ENCODE measurements around the gene KIAA0513.

KIAA0513 gene

DNA sequence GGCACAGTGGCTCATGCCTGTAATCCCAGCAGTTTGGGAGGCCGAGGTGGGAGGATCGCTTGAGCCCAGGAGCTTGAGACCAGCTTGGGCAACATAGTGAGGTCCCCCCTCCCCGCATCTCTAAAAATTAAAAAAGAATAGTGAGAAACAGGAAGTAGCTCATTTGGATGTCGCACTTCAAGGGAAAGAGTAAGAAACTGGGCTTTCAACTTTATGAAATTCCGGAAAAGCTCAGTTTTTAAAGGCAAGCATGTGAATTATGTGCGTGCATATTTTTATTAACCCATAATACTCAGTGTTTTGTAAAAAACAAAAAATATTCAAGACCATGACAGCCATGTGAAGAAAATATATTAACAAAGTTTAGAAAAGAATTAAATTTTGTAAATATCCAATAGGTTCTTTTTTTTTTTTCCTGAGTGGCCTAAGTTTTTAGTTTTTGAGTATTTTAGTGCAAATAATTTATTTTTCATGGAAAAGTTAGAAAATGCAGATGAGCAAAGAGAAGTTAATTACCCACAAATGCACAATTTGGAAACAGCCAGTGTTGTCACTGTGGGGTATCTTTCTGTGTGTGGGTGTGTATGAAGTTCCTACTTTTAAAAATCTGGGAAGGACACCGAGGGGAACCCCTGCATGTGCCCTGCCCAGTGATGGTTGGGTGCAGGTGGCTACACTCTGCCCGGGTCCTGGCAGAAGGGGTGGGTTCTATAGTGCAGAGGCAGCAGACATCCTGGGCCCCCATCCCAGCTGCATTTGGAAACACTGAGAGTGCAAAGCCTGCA is 44.7 kb downstream of the KIAA0513 start:
- DNase-seq (ENCODE audit: low spot score), result no peak

GRCh38 chr16:85072947-85073346 is 45.4 kb downstream of the KIAA0513 start:
- peak; percentile 94 for DNase-seq (ENCODE audit: low spot score)

GRCh38 chr16:85074225-85074914 is 46.8 kb downstream of the KIAA0513 start:
- no peak for DNase-seq (ENCODE audit: low spot score)

- DNase-seq (ENCODE audit: low spot score), result no peak
Observed at GRCh38 chr16:85075236-85075924, 47.8 kb downstream of the KIAA0513 start.

DNA sequence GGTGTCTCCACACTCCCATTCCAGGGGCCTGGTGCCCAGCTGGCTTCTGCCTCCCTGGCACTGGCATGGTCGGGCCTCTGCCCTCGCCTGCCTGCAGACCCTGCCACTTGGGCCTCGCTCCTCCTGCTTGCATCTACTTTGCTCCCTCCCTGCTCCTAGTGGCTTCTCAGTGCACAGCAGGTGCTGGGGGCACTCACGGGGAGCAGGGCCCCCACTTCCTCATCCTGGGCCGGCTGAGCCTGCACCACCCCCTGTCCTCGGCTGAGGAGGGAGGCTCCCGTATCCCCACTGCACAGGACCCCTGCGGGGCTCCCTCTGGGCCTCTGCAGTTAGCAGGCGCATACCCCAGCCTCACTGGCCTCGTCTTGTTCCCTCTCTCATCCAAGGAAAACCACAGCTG is 49.4 kb downstream of the KIAA0513 start:
- DNase-seq (ENCODE audit: low spot score), result no peak

DNA sequence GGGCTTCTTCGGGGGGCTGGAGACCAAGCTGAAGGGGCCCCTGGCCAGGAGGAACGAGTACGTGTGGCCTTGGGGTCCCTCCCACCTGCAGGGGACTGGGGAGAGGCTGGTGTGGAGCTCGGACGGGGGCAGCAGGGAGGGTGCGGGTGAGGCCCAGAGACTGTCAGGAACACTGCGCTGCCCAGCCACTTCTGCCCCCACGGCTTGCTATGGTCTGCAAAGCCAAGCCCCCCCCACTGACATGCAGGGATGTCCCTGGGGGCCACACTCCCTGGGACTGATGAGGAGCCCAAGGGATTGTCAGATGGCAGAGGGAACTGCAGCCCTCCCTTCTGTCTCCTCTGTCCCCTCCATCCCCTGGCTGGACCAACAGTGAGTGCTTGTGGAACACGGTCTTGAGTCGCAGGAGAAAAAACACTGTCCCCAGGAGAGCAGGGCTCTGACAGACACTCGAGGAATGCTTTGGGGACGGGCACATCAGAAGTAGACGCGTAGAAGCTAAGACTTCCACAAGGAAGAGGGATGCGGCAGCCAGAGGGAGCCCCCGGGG is 50.1 kb downstream of the KIAA0513 start:
- DNase-seq (ENCODE audit: low spot score), result no peak

DNA sequence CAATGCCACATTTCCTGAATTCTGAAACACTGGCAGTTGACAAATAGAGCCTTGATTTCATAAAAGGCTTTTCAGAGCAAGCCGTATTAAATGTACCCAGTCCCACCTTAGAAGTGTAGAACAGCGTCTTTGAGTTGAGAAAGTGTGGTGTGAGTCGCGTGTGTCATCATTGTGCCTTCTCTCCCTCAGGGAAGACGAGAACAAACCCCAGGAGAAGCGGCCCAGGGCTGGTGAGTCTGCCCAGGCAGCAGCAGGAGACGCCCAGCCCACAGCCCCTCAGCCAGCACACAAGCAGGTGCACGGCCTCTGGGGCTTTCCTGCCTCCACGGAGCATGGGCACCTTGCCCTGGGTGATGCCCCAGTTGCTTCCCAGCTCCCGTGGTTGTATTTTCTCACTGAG is 50.6 kb downstream of the KIAA0513 start:
- DNase-seq (ENCODE audit: low spot score), result no peak

DNA sequence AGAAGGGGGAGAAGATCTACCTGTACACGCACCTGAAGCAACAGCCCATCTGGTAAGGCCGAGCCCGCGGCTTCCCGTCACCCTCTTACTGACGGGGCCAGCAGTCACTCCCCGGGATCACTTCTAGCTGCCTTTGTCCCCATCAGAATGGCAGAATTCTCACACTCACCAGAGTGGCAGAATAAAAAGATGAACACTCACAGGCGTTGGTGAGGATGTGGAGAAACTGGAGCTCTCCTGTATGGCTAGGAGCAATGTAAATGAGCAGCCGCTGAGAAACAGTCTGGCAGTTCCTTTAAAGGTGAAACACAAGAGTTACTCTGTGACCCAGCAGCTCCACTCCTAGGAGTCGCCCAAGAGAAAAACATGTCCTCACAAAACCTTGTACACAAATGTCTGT is 51.4 kb downstream of the KIAA0513 start:
- DNase-seq (ENCODE audit: low spot score), result no peak

- DNase-seq (ENCODE audit: low spot score), result no peak
Observed at GRCh38 chr16:85079785-85080570, 52.4 kb downstream of the KIAA0513 start.

DNA sequence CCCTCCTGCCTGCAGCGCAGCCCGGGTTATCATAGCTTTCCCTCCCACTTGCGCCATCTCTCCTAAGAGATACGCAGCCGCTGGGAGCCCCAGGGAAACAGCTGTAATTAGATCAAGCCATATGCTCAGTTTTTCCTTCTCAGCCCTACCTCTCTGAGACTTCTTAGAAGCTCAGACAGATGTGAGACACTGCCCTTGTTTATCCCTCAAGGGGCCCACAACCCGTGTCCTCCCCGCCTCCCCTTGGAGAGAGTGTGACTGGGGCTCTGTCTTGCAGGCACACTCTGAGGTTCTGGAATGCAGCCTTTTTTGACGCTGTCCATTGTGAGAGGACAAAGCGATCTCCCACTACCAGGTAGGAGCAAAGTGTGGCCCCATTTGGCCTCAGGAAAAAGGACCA is 53.4 kb downstream of the KIAA0513 start:
- no peak for DNase-seq (ENCODE audit: low spot score)

GRCh38 chr16:85081765-85082164 is 54.2 kb downstream of the KIAA0513 start:
- no peak for DNase-seq (ENCODE audit: low spot score)

DNA sequence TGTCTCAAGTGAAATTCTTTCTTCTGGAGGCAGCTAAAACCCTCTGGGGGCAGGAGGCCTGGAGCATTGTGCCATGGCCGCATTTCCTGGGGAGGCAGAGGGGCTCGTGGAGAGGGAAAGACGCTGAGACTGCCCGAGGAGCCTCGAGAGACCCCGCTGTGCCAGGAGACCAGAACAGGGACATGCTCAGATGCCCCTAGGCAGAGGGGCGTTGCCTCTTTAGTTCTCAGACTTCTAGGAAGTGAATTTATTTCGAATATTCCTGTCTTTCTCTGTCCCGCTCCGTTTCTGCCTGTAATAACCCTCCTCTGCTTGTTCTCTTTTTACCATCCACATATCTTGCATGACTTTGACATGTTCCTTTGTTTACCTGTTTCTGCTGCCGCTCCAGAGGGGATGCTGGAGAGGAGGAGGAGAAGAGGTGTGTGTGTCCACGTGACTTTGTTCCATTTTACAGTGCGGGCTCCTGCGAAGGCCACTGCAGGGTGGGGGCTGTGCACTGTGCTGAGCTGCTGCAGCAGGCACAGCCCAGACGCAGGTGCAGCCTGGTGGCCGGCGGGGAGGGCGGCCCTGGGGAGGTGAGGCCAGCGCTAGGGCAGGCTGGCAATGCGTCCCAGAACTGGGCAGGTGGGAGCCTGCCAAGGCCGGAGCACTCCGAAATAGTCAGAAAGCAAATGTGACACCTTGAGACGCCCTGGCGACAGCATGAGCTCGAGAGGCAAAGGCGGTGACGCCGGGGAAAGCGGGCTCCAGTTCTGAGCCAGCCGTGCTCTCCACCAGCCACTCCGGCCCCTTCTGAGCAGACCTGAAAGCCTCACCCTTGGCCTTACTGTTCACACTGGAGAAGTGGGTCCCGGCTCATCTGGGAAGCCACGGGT is 54.8 kb downstream of the KIAA0513 start:
- DNase-seq (ENCODE audit: low spot score), result no peak

DNA sequence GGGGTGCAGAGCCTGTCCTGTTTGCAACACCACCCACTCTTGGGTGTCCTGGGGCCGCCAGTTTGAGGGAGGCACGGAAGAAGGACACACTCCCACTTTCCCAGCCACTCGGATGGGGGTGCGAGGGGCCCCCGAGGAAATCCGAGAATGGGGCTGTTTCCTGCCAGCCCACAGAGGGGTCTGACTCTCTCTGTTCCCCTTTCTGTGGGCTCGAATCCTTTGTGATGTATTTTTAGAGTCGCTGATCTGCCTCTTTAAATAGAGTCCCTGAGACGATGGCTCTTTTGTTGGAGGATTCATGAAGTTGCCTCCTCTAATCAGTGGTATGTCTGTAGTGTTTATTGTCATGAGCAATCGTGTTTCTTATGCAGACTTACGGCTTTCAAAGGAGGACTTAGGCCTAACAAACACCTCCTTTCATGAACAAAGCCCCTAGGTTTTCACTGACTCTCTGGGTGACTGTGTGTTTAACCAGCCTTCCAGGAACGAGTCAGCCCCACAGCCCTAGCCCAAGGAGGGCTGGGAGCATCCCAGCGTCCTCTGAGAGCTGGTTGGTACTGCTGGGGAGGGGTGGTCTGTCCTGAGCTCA is 55.5 kb downstream of the KIAA0513 start:
- DNase-seq (ENCODE audit: low spot score), result no peak

- DNase-seq (ENCODE audit: low spot score), result no peak
Observed at GRCh38 chr16:85084841-85085510, 57.4 kb downstream of the KIAA0513 start.

DNA sequence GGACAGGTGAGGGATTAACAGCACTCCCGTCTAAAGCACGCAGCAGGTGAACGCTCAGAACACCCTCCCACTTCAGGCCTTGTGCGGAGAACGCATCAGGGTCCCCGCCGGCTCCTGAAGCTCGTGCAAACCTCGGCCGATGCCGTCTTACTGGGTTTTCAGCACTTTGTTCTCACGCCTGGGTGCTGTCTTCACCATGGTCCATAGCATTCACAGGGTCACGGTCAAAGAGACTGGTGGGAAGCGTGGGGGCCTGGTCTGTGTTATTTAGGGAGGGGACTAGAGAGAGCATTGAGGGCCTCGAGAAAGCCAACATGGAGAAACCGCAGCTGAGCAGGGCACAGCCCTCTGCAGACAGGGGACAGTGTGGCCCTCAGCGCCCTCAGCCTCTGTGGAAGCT is 58.1 kb downstream of the KIAA0513 start:
- no peak for DNase-seq (ENCODE audit: low spot score)

GRCh38 chr16:85086347-85087291 is 59.0 kb downstream of the KIAA0513 start:
- peak; percentile 89 for DNase-seq (ENCODE audit: low spot score)

DNA sequence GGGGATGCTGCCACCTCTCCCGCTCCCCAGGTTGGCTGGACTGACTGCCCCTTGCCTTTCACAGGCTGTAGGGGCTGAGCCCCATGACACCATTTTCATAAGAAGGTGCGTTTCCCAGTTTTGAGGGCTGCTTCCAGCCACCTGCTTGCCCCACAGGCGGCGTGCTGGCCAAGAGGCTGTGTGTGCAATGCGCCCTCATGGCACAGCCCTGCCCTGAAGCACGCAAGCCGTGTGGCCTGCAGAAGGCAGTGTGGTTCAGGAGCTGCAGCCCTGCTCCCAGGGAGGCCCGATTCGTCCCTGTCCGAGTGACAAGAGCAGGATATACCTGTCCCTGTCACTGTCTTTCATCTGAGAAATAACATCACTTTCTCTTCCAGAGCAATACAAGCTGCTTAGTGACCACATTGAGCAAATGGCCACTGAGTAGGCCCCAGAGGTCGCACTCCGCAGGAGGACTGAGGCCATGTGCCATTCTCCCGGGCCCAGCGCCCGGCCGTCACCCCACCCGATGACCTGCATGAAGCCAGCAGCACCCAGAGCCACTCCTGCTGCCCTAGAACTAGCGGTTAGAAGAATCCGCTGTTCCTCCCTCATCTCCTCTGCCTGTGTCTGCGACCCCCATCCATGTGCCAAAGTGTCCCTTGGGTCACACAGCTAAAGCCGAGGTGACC is 60.4 kb downstream of the KIAA0513 start:
- DNase-seq (ENCODE audit: low spot score), result no peak

DNA sequence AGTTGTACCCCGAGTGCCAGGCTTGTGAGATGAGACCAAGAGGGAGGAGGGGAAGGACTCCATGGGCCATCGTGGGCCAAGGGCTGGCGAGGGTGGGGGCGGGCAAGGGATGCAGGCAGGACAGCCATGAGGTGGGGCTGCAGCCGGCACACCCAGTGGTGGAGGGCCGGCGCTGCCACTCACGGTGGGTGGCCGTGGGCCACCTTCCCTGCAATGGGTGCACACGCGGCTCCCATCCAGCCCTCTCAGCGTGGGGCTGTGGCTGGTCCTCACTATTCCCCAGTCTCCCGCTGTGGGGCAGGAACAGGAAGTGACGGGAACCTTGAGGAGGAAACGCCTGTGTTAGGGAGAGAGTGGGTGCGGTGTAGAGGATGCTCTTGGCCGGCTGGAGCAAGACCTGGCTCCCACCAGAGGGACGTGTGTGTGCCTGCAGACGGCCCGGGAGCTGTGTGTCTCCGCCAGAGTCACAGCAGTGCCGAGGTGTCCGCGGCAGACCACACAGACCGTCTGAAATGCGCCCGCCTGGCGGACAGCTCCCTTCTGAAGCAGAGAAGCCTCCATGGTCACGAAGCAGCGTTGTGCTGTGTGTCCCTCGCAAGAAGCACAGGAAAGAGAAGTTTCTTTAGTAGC is 61.1 kb downstream of the KIAA0513 start:
- no peak for DNase-seq (ENCODE audit: low spot score)

Data from AG20443 (cell line).